DLD1 (cell line): ENCODE measurements around the gene LRCOL1.
"Not testable (repeated sequence)": the region's sequence is repeated elsewhere in the genome, so short reads cannot be mapped to it uniquely, and the experiment has no call there.

ENCODE experiments used
- in situ Hi-C: cut with HindIII; loops from 2 replicates; pipeline ENCODE4 v1.10.0; 2017; ENCODE audit warnings: low sequenced_read_pairs

Gene LRCOL1

DNA sequence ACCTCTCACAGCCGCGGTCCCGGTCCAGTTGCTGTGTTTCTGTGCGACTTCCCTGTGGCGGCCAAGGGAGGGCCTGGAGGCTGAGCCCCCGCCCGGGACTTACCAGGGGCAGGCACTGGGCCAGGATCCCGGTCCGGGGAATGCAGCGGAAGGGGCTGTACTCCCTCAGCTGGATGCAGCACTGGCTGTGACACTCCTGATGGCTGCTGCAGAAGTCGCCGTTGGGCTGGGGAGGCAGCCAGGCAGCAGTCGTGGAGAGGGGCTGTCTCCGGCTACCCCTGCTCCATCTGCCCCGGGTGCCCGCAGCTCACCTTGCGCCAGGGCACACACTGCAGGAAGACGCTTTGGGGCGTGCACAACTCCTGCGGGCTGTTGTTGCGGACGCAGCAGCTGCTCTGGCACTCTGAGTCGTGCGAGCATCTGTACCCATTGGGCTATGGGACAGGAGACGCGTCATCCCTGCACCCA lies 6.2 kb downstream of the LRCOL1 start:
- in situ Hi-C loops: loop anchor here (25.0 kb wide), 1 partner anchor 192 kb away; no protein-coding TSS in a partner anchor

GRCh38 chr12:132603240-132604150 lies 6.9 kb downstream of the LRCOL1 start:
- in situ Hi-C loops: loop anchor here (25.0 kb wide), 1 partner anchor 191 kb away; no protein-coding TSS in a partner anchor

DNA sequence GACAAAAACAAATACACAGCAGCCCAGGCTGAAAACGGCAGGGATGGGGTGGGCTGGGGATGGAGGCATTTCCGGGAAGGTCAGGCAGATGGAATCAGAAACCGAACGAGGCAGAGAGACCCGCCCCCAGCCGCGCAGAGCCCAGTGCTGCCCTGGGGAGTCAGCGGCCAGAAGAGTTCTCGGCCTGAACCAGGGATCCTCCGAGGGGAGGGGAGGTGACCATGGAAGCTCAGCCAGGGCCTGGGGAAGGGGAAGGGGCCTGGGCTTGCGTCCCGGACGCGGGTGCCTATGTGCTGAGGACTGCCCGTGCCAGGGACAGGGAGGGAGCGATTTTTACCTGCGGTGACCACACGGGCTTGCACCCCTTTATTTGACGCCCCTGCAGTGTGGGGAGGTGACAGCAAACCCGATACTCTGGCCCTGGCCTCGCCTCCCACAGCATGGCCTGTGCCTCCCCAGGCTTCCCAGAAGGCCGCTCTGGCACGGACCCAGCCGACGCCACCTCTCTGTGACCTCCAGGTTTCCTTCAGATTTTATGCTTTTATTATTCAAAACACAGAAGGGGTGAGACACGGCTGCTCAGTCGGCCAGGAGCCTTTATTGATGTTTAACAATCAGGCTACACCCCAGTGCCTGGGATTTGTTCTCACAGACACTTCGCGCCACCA lies 7.7 kb downstream of the LRCOL1 start:
- in situ Hi-C loops: loop anchor here (25.0 kb wide), 1 partner anchor 190 kb away; no protein-coding TSS in a partner anchor

GRCh38 chr12:132601171-132601883 lies 9.1 kb downstream of the LRCOL1 start:
- in situ Hi-C loops: loop anchor here (25.0 kb wide), 1 partner anchor 189 kb away; no protein-coding TSS in a partner anchor

- in situ Hi-C loops: loop anchor here (25.0 kb wide), 1 partner anchor 188 kb away; no protein-coding TSS in a partner anchor
Measured at GRCh38 chr12:132600048-132601032, 10.0 kb downstream of the LRCOL1 start.

DNA sequence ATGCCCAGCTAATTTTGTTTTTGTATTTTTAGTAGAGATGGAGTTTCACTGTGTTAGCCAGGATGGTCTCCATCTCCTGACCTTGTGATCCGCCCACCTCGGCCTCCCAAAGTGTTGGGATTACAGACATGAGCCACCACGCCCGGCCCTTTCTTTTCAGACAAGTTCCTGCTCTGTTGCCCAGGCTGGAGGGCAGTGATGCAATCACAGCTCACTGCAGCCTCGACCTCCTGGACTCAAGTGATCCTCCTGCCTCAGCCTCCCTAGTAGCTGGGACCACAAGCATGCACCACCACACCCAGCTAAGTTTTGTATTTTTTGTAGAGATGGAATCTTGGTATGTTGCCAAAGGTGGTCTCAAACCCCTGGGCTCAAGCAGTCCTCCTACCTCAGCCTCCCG lies 10.9 kb downstream of the LRCOL1 start:
- in situ Hi-C loops: not testable (repeated sequence)

DNA sequence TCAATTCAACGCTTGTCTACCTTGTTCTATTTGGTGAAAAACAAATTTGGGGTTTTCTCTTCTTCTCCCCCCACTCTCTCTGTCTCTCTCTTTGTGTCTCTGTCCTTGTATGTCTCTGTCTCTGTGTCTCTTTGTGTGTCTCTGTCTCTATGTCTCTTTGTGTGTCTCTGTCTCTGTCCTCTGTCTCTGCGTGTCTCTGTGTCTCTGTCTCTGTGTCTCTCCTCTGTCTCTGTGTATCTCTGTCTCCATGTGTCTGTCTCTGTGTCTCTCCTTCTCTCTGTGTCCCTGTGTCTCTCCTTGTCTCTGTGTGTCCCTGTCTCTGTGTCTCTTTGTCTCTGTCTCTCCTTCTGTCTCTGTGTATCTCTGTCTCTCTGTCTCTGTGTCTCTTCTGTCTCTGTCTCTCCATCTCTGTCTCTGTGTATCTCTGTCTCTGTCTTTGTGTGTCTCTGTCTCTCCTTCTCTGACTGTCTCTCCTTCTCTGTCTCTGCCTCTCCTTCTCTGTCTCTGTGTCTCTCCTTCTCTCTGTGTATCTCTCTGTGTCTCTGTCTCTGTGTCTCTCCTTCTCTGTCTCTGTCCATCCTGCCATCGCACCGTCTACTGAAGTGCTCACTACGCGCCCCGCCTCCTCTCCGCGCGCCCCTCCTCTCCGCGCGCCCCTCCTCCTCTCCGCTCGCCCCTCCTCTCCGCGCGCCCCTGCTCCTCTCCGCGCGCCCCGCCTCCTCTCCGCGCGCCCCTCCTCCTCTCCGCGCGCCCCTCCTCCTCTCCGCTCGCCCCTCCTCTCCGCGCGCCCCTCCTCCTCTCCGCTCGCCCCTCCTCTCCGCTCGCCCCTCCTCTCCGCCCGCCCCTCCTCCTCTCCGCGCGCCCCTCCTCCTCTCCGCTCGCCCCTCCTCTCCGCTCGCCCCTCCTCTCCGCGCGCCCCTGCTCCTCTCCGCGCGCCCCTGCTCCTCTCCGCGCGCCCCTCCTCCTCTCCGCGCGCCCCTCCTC lies 12.8 kb downstream of the LRCOL1 start:
- in situ Hi-C loops: no loop called here

- in situ Hi-C loops: no loop called here
Measured at GRCh38 chr12:132596016-132596415, 14.4 kb downstream of the LRCOL1 start.

- in situ Hi-C loops: no loop called here
Measured at GRCh38 chr12:132595183-132595582, 15.2 kb downstream of the LRCOL1 start.

GRCh38 chr12:132593938-132594358 lies 16.4 kb downstream of the LRCOL1 start:
- in situ Hi-C loops: no loop called here

- in situ Hi-C loops: no loop called here
Measured at GRCh38 chr12:132593521-132593920, 16.9 kb downstream of the LRCOL1 start.

DNA sequence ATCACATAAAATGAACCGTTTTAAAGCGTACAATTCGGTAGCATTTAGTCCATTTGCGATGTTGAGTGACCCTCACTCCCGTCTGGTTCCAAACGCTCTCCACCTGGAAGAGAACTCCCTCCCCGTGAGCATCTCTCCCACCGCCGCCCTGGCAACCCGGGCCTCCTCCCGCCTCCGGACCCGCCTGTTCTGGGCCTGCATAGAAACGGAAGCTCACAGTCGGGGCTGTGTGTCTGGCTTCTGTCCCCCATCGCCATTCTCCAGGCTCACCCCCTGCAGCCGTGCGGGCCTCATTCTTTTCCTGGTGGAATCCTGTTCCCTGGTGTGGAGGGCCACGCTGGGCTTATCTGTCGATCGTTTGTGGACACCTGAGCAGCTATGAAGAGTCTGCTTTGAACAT lies 17.3 kb downstream of the LRCOL1 start:
- in situ Hi-C loops: no loop called here

DNA sequence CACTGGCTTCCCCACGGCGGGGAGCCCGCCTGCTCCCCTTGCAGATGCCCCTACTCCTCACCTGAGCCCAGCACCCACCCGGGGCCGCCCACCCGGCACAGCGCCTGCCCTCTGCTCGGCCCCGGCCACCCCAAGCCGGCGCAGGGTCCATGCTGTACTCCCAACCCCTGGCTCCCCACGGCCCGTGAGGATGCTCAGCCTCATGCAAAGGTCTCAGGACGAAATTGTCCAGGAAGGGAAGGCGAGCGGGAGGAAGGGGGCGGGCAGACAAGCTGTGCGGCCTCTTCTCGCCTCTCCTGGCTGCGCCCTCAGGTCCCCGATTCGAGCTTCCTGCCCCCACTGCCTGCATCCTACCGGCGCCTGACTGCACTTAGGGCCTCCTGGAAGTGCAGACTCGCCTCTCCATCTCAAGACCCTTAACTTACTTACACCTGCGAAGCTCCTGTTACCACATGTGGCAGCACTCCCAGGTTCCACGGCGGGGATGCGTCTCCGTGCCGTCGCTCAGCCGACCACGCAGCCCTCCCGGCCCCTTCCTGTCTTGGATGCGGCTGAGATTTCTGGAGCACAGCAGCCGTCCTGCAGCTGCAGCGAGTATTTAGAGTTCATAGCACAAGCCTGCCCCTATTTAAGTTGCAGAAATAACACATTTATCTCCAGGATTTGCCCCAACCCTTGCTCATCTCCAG lies 18.0 kb downstream of the LRCOL1 start:
- in situ Hi-C loops: no loop called here

GRCh38 chr12:132591107-132591935 lies 19.1 kb downstream of the LRCOL1 start:
- in situ Hi-C loops: no loop called here

DNA sequence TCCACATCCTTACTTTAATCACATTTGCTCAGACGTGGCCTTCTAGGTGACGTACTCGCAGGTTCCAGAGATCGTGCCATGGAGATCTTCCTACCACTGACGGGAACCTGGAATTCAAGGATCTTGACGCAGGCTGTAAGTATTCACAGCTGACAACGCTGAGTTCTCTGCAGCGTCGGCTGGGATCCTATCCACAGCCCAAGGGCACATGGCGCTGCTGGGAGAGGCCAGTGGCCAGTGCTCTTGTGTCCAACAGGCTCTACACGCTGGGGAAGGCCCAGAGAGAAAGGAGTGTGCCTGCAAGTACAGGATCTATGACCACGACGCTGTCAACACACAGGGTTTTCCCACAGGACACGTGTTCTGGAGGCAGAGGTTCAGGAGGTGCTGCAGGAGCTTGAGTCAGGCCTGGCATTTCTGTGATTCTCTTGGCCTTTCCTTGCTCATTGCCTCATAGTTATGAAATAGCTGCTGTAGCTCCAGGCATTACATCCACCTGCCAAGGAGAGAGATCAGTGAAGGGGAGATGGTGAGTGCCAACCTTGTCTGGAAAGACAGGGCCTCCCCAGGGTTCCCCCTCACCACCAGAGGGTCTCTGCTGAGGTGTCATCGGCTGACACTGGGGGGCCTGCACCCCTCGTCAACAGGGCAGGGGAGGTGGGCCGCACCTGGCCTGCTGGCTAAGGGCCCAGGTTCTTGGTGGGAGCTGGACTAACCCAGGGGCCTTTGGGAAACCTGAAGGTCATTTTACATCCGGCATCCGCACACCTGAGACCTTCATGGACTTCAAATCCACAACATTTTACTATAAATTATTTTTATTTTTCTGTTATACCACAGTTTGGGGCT lies 21.3 kb downstream of the LRCOL1 start:
- in situ Hi-C loops: no loop called here

DNA sequence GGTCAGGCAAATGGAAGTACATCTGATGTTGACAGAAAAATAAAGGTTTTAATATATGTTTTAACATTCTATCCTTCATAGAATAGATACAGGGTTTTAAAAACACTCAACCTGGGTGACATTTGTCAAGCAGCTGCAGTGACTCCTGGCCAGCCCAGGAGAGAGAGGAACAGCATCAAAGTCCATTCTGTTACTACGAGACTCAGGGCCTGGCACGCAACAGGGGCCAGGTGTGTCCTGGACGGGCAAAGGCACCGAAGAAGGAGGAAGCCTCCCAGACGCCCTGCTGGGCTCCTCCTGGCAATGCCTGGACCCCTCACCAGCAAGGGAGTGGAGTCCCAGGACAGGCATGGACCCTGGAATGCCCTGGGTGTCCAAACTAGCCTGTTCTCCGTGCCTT lies 22.1 kb downstream of the LRCOL1 start:
- in situ Hi-C loops: no loop called here
